ENCODE data around the gene DNAJB8. TPM values are rescaled to one million over a fixed set of nuclear protein-coding genes. Genes with fewer than 3 reads are reported as not detected.

The DNAJB8 gene
- polyA plus RNA-seq, 1 experiment, result not detected

- no peak for TF ChIP-seq CTCF (IDR thresholded peaks at IDR 0.05; ENCODE audit: low read depth, low read length)
- POLR2A ChIA-PET, result no interaction called here
- Histone ChIP-seq H3K27me3 (ENCODE audit: control insufficient read depth, insufficient read depth, low read length) (peaks cover 2% of the 10 kb centered on the region), H3K9me3 (ENCODE audit: control insufficient read depth, insufficient read depth, low read length) (no peaks in the 10 kb centered on the region; the same call in 1 of the 2 replicates), H3K4me3 (ENCODE audit: low read depth, low read length) (peak overlapping the region; percentile 82), H3K27ac (ENCODE audit: low read depth, low read length) (peak overlapping the region; percentile 75)
- no peak for DNase-seq (ENCODE audit: low read depth, low spot score)
- CTCF ChIA-PET, result interaction anchor here (1.4 kb wide), 1 partner anchor 65 kb away, joined by 7 read pairs; no protein-coding TSS in a partner anchor
These were observed 23.9 kb upstream of the DNAJB8 start for GRCh38 chr3:128490650-128490914.

- Histone ChIP-seq H3K4me3 (ENCODE audit: low read depth, low read length) (peak overlapping the region; percentile 82), H3K27ac (ENCODE audit: low read depth, low read length) (peak overlapping the region; percentile 75), H3K9me3 (ENCODE audit: control insufficient read depth, insufficient read depth, low read length) (no peaks in the 10 kb centered on the region; the same call in 1 of the 2 replicates), H3K27me3 (ENCODE audit: control insufficient read depth, insufficient read depth, low read length) (peaks cover 2% of the 10 kb centered on the region)
- peak; percentile 17; the same call in 1 of the 2 replicates for TF ChIP-seq CTCF (IDR thresholded peaks at IDR 0.05; ENCODE audit: low read depth, low read length)
- ChIA-PET POLR2A (no interaction called here), CTCF (interaction anchor here (1.3 to 1.4 kb wide), 2 partner anchors 7 to 64 kb away, joined by 5 to 7 read pairs; no protein-coding TSS in a partner anchor)
- DNase-seq (ENCODE audit: low read depth, low spot score), result no peak
These were observed 23.4 kb upstream of the DNAJB8 start for GRCh38 chr3:128489927-128490649.

- Histone ChIP-seq H3K27ac (ENCODE audit: low read depth, low read length) (peak overlapping the region; percentile 75), H3K4me3 (ENCODE audit: low read depth, low read length) (peak overlapping the region; percentile 82), H3K9me3 (ENCODE audit: control insufficient read depth, insufficient read depth, low read length) (no peaks in the 10 kb centered on the region; the same call in 1 of the 2 replicates), H3K27me3 (ENCODE audit: control insufficient read depth, insufficient read depth, low read length) (peaks cover 2% of the 10 kb centered on the region)
- DNase-seq (ENCODE audit: low read depth, low spot score), result no peak
- CTCF ChIA-PET, result interaction anchor here (1.3 to 1.4 kb wide), 2 partner anchors 8 to 64 kb away, joined by 5 to 7 read pairs; no protein-coding TSS in a partner anchor
- TF ChIP-seq CTCF (IDR thresholded peaks at IDR 0.05; ENCODE audit: low read depth, low read length), result no peak
- POLR2A ChIA-PET, result no interaction called here
These were observed 22.9 kb upstream of the DNAJB8 start for GRCh38 chr3:128489674-128489926.

- TF ChIP-seq CTCF (IDR thresholded peaks at IDR 0.05; ENCODE audit: low read depth, low read length), result no peak
- DNase-seq (ENCODE audit: low read depth, low spot score), result no peak
- Histone ChIP-seq H3K4me3 (ENCODE audit: low read depth, low read length) (peak overlapping the region; percentile 82), H3K9me3 (ENCODE audit: control insufficient read depth, insufficient read depth, low read length) (no peaks in the 10 kb centered on the region; the same call in 1 of the 2 replicates), H3K27ac (ENCODE audit: low read depth, low read length) (peak overlapping the region; percentile 75), H3K27me3 (ENCODE audit: control insufficient read depth, insufficient read depth, low read length) (peaks cover 2% of the 10 kb centered on the region)
- ChIA-PET POLR2A (interaction anchor here (0.6 kb wide), 1 partner anchor 41 kb away, joined by 3 read pairs; no protein-coding TSS in a partner anchor), CTCF (interaction anchor here (1.3 to 1.4 kb wide), 2 partner anchors 8 to 63 kb away, joined by 5 to 7 read pairs; no protein-coding TSS in a partner anchor)
These were observed 22.4 kb upstream of the DNAJB8 start for GRCh38 chr3:128488991-128489673.

GRCh38 chr3:128488636-128488990 lies 21.9 kb upstream of the DNAJB8 start:
- DNase-seq (ENCODE audit: low read depth, low spot score), result no peak
- no peak for TF ChIP-seq CTCF (IDR thresholded peaks at IDR 0.05; ENCODE audit: low read depth, low read length)
- H3K4me3 ChIP-seq (ENCODE audit: low read depth, low read length), result peak overlapping the region; percentile 82
- ChIA-PET POLR2A (interaction anchor here (0.6 kb wide), 1 partner anchor 41 kb away, joined by 3 read pairs; no protein-coding TSS in a partner anchor), CTCF (interaction anchor here (1.2 to 1.3 kb wide), 3 partner anchors 9 to 64 kb away, joined by 4 to 5 read pairs (median 4); no protein-coding TSS in a partner anchor)
- peak overlapping the region; percentile 75 for H3K27ac ChIP-seq (ENCODE audit: low read depth, low read length)
- H3K9me3 ChIP-seq (ENCODE audit: control insufficient read depth, insufficient read depth, low read length), result no peaks in the 10 kb centered on the region; the same call in 1 of the 2 replicates
- peaks cover 2% of the 10 kb centered on the region for H3K27me3 ChIP-seq (ENCODE audit: control insufficient read depth, insufficient read depth, low read length)

Data from AG04450 (cell line).